ENCODE data around the gene PCNX4. TPM values are rescaled to one million over a fixed set of nuclear protein-coding genes. Genes with fewer than 3 reads are reported as not detected.

The PCNX4 gene
- total RNA-seq, 1 donor from 2014 or later = 39.8 TPM

GRCh38 chr14:60161196-60162107 is 69.7 kb downstream of the PCNX4 start:
- Histone ChIP-seq H3K36me3 (ENCODE audit: control insufficient read depth, insufficient read depth, low read length) (no peaks in the 10 kb centered on the region), H3K27me3 (ENCODE audit: control insufficient read depth, insufficient read depth, low read length) (no peaks in the 10 kb centered on the region), H3K4me3 (ENCODE audit: low read depth, low read length) (no peak overlapping the region)
- no peak for TF ChIP-seq CTCF (IDR thresholded peaks at IDR 0.05; ENCODE audit: insufficient read depth, low read length, severe bottlenecking)
- FAIRE-seq (no peak), DNase-seq (ENCODE audit: low read depth) (peak; percentile 88)

DNA sequence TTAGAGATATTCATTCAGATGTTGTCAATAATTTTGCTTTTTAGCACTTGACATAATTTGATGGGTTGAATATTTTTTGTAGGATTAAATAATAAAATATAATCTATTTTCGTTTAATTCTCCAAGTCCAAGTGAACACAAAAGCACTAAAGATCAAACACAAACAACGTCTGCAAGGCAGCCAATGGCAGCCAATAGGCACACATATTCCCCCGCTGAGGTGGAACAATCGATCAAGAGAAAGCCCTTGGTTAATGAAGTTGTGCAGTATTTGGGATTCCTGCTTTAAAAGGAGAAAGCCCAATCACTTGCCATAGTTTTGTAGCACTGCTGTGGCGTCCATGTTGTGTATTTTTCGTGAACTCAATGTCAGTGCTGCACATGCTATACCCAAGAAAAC is 72.0 kb downstream of the PCNX4 start:
- Histone ChIP-seq H3K36me3 (ENCODE audit: control insufficient read depth, insufficient read depth, low read length) (no peaks in the 10 kb centered on the region), H3K4me3 (ENCODE audit: low read depth, low read length) (peak overlapping the region; percentile 89), H3K27me3 (ENCODE audit: control insufficient read depth, insufficient read depth, low read length) (no peaks in the 10 kb centered on the region)
- no peak for FAIRE-seq
- TF ChIP-seq CTCF (IDR thresholded peaks at IDR 0.05; ENCODE audit: insufficient read depth, low read length, severe bottlenecking) = no peak
- no peak for DNase-seq (ENCODE audit: low read depth)

- Histone ChIP-seq H3K27me3 (ENCODE audit: control insufficient read depth, insufficient read depth, low read length) (no peaks in the 10 kb centered on the region), H3K36me3 (ENCODE audit: control insufficient read depth, insufficient read depth, low read length) (no peaks in the 10 kb centered on the region), H3K4me3 (ENCODE audit: low read depth, low read length) (peak overlapping the region; percentile 89)
- no peak for FAIRE-seq
- no peak for TF ChIP-seq CTCF (IDR thresholded peaks at IDR 0.05; ENCODE audit: insufficient read depth, low read length, severe bottlenecking)
- no peak for DNase-seq (ENCODE audit: low read depth)
Observed at GRCh38 chr14:60164404-60164711, 72.6 kb downstream of the PCNX4 start.

- H3K36me3 ChIP-seq (ENCODE audit: control insufficient read depth, insufficient read depth, low read length) = no peaks in the 10 kb centered on the region
- peak; percentile 37 for TF ChIP-seq CTCF (IDR thresholded peaks at IDR 0.05; ENCODE audit: insufficient read depth, low read length, severe bottlenecking)
- H3K27me3 ChIP-seq (ENCODE audit: control insufficient read depth, insufficient read depth, low read length) = no peaks in the 10 kb centered on the region
- H3K4me3 ChIP-seq (ENCODE audit: low read depth, low read length) = peak within 1 kb of the TSS; percentile 89
- peak; percentile 72 for DNase-seq (ENCODE audit: low read depth)
- FAIRE-seq = no peak
Observed at GRCh38 chr14:60164712-60165546, 73.2 kb downstream of the PCNX4 start, which contains the start of gene DHRS7. Gene DHRS7, minus strand, starts transcription at chr14:60165398. Its CDS starts 89 bp downstream, at chr14:60165309.

DNA sequence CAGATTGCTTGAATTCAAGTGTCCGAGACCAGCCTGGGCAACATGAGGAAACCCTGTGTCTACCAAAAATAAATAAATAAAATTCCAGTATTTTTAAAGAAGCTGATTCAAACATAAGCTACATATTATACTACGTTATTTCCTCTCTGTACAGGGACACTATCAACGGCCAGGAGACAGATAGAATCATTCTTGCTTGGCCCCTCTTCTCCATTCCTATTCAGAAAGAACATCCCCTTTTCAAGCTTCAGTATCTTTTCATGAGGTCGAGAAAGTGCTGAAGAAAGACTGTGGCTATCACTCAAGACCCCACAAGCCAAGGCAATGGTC is 73.8 kb downstream of the PCNX4 start:
- FAIRE-seq = no peak

More for the DNA sequence above, 73.8 kb downstream of the PCNX4 start:
- no peaks in the 10 kb centered on the region for H3K27me3 ChIP-seq (ENCODE audit: control insufficient read depth, insufficient read depth, low read length)
- no peaks in the 10 kb centered on the region for H3K36me3 ChIP-seq (ENCODE audit: control insufficient read depth, insufficient read depth, low read length)
- peak overlapping the region; percentile 89 for H3K4me3 ChIP-seq (ENCODE audit: low read depth, low read length)
- no peak for TF ChIP-seq CTCF (IDR thresholded peaks at IDR 0.05; ENCODE audit: insufficient read depth, low read length, severe bottlenecking)
- DNase-seq (ENCODE audit: low read depth) = no peak
